Keratinocyte (primary cell): ENCODE data around the gene GPR137B. TPM values are rescaled to one million over a fixed set of nuclear protein-coding genes. Genes with fewer than 3 reads are reported as not detected.

Source experiments
- DNase-seq: peaks from one replicate; pipeline ENCODE4 v3.0.0-alpha.2; 2011; ENCODE audit warnings: low read depth, missing footprints, low spot score
- FAIRE-seq: peaks from 2 replicates; lab custom pipeline; 2011; peaks lifted over from hg19 to GRCh38; lab: Jason Lieb, UNC
- H2AFZ ChIP-seq: 2 replicates; pipeline ENCODE4 v1.6.0; 2012; ENCODE audit warnings: low read length, control low read depth, inconsistent platforms; ENCODE audit not compliant: control insufficient read depth
- H3K27ac ChIP-seq: 2 replicates; pipeline ENCODE4 v1.5.1; 2011; ENCODE audit warnings: low read length; ENCODE audit not compliant: control insufficient read depth, insufficient read depth
- H3K27me3 ChIP-seq: 3 replicates; pipeline ENCODE4 v1.6.0; 2011; ENCODE audit warnings: low read length; ENCODE audit not compliant: control insufficient read depth, insufficient read depth; ENCODE audit errors: extremely low read depth
- H3K36me3 ChIP-seq, 2 experiments: 2 replicates in 1 of 2; 3 replicates in 1 of 2; pipeline ENCODE4 v1.5.1; 2011; ENCODE audit warnings: low read length in 2 of 2, mild to moderate bottlenecking in 1 of 2; ENCODE audit not compliant: control insufficient read depth in 2 of 2, insufficient read depth in 2 of 2; ENCODE audit errors: extremely low read depth in 1 of 2
- H3K4me1 ChIP-seq: 3 replicates; pipeline ENCODE4 v1.5.1; 2011; ENCODE audit warnings: low read length; ENCODE audit not compliant: control insufficient read depth, insufficient read depth; ENCODE audit errors: extremely low read depth
- H3K4me2 ChIP-seq: 3 replicates; pipeline ENCODE4 v1.6.0; 2011; ENCODE audit warnings: low read depth, low read length; ENCODE audit not compliant: control insufficient read depth, insufficient read depth; ENCODE audit errors: extremely low read depth
- H3K4me3 ChIP-seq, 3 experiments: fragments of 200-600 bp in 1 of 3; sonication (generic) in 1 of 3; 2 replicates in 2 of 3; 3 replicates in 1 of 3; pipeline ENCODE4 v1.5.1; 2011 to 2016; ENCODE audit warnings: low read length in 3 of 3, mild to moderate bottlenecking in 3 of 3, control low read depth in 2 of 3, inconsistent platforms in 1 of 3, low read depth in 1 of 3, mixed read lengths in 1 of 3, mixed run types in 1 of 3, moderate library complexity in 1 of 3; ENCODE audit not compliant: control insufficient read depth in 2 of 3, insufficient read depth in 2 of 3; ENCODE audit errors: extremely low read depth in 1 of 3
- H3K79me2 ChIP-seq: 2 replicates; pipeline ENCODE4 v1.6.0; 2012; ENCODE audit warnings: low read length; ENCODE audit not compliant: control insufficient read depth, insufficient read depth
- H3K9ac ChIP-seq: 3 replicates; pipeline ENCODE4 v1.6.0; 2011; ENCODE audit warnings: low read length; ENCODE audit not compliant: control insufficient read depth, insufficient read depth; ENCODE audit errors: extremely low read depth
- H3K9me1 ChIP-seq: 3 replicates; pipeline ENCODE4 v1.6.0; 2011; ENCODE audit warnings: low read length; ENCODE audit not compliant: control insufficient read depth, insufficient read depth; ENCODE audit errors: extremely low read depth
- H3K9me3 ChIP-seq: 2 replicates; pipeline ENCODE4 v1.5.1; 2012; ENCODE audit warnings: low read depth, low read length; ENCODE audit not compliant: control insufficient read depth
- H4K20me1 ChIP-seq: 3 replicates; pipeline ENCODE4 v1.6.0; 2011; ENCODE audit warnings: low read length; ENCODE audit not compliant: control insufficient read depth, insufficient read depth; ENCODE audit errors: extremely low read depth
- EZH2 ChIP-seq: IDR thresholded peaks from one replicate; pipeline ENCODE4 v1.6.1; 2012; ENCODE audit warnings: inconsistent platforms, mild to moderate bottlenecking, low read length, moderate library complexity
- dilution Hi-C: fragments of 300-500 bp; cut with MboI; formaldehyde crosslinking; loops from one replicate; pipeline ENCODE4 v1.7.0; 2020; ENCODE audit warnings: low sequenced_read_pairs; ENCODE audit not compliant: extremely low pct_ligation_motif_present
- polyA plus RNA-seq, 5 experiments: library from polyadenylated mRNA; depleted of rRNA in 3 of 5; stranded (reverse) in 3 of 5; stranded (forward) in 1 of 5; unstranded in 1 of 5; fragments of >200 nt; gene quantifications; 1 replicate in 1 of 5; 2 replicates in 3 of 5; 3 replicates in 1 of 5; pipeline versions ENCODE4 v1.2.1 to v1.2.3, GENCODE V29; 2011 to 2012; ENCODE audit warnings: missing spikeins in 2 of 5, low read depth in 1 of 5, low replicate concordance in 1 of 5
- TF ChIP-seq, protein P1 (sequence below), 3 experiments: IDR thresholded peaks in 1 of 3; conservative IDR thresholded peaks in 1 of 3; optimal IDR thresholded peaks in 1 of 3; 2 replicates in 2 of 3; 3 replicates in 1 of 3; pipeline versions ENCODE3 to v1.5.1; 2011; ENCODE audit warnings: low read length in 3 of 3, mild to moderate bottlenecking in 3 of 3, moderate library complexity in 2 of 3, control low read depth in 1 of 3, inconsistent platforms in 1 of 3; ENCODE audit not compliant: insufficient read depth in 2 of 3; ENCODE audit errors: extremely low read depth in 1 of 3

GPR137B gene
- polyA plus RNA-seq, 1 donor (not counting 4 experiments of a cell fraction or from before 2014, with no cell fraction given) = 7.1 TPM

DNA sequence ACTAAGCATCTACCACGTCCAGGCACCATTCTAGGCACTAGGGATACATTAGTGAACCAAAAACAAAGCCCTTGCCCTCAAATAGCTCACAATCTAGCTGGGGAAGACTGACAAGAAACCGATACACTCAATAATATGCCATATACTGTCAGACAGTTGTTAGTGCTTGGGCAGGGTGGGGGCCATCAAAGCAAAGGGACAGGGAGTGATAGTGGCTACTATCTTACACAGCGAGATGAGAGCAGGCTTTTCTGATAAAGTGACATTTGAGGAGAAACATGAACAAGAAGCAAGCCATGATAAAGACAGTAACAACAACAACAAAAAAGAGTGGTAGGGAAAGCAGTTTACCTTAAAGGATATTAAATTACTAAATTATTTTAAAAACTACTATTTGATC is 98.3 kb downstream of the GPR137B start:
- Histone ChIP-seq H3K27ac (no peak overlapping the region), H2AFZ (no peak overlapping the region), H3K9me1 (no peaks in the 10 kb centered on the region), H3K9ac (no peak overlapping the region), H3K4me3 (no peak overlapping the region), H3K36me3 (no peaks in the 10 kb centered on the region), H3K9me3 (no peaks in the 10 kb centered on the region), H4K20me1 (no peaks in the 10 kb centered on the region), H3K27me3 (no peaks in the 10 kb centered on the region), H3K4me1 (no peaks in the 10 kb centered on the region), H3K79me2 (no peaks in the 10 kb centered on the region), H3K4me2 (no peak overlapping the region)
- dilution Hi-C loops = no loop called here
- DNase-seq (no peak), FAIRE-seq (no peak)
- TF ChIP-seq, protein P1, sequence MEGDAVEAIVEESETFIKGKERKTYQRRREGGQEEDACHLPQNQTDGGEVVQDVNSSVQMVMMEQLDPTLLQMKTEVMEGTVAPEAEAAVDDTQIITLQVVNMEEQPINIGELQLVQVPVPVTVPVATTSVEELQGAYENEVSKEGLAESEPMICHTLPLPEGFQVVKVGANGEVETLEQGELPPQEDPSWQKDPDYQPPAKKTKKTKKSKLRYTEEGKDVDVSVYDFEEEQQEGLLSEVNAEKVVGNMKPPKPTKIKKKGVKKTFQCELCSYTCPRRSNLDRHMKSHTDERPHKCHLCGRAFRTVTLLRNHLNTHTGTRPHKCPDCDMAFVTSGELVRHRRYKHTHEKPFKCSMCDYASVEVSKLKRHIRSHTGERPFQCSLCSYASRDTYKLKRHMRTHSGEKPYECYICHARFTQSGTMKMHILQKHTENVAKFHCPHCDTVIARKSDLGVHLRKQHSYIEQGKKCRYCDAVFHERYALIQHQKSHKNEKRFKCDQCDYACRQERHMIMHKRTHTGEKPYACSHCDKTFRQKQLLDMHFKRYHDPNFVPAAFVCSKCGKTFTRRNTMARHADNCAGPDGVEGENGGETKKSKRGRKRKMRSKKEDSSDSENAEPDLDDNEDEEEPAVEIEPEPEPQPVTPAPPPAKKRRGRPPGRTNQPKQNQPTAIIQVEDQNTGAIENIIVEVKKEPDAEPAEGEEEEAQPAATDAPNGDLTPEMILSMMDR (optimal IDR thresholded peaks at IDR 0.05 in 1 of 3, IDR thresholded peaks at IDR 0.05 in 1 of 3, conservative IDR thresholded peaks at IDR 0.05 in 1 of 3; ENCODE audit: extremely low read depth in 1 of 3, insufficient read depth in 2 of 3, low read length in 3 of 3) = no peak
- TF ChIP-seq EZH2 = no peak

DNA sequence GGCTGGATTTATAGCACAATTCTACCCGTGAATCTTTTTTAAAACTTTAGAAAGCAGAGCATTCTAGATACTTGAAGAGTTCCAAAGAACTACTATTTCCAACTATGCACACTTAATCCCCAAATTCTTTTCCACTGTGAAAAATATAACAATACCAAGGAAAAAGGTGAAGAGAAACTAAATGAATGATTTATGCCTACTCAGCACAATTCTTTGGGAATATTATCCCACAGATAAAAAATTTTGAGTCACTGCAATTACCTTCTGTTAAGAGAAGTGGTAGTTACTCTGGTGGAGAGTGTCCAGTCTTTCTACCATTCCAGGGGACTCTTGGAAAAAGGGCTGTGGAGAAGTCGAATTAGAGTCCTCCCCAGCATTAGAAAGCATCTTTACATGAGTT is 100.2 kb downstream of the GPR137B start:
- Histone ChIP-seq H3K27ac (no peak overlapping the region), H3K4me2 (no peak overlapping the region), H3K4me3 (no peak overlapping the region), H3K9me1 (no peaks in the 10 kb centered on the region), H3K79me2 (no peaks in the 10 kb centered on the region), H3K36me3 (no peaks in the 10 kb centered on the region), H3K27me3 (no peaks in the 10 kb centered on the region), H3K9me3 (no peaks in the 10 kb centered on the region), H3K4me1 (no peaks in the 10 kb centered on the region), H4K20me1 (no peaks in the 10 kb centered on the region), H3K9ac (no peak overlapping the region), H2AFZ (no peak overlapping the region)
- FAIRE-seq (no peak), DNase-seq (no peak)
- dilution Hi-C loops = no loop called here
- TF ChIP-seq, protein P1 (optimal IDR thresholded peaks at IDR 0.05 in 1 of 3, IDR thresholded peaks at IDR 0.05 in 1 of 3, conservative IDR thresholded peaks at IDR 0.05 in 1 of 3; ENCODE audit: extremely low read depth in 1 of 3, insufficient read depth in 2 of 3, low read length in 3 of 3) = no peak
- no peak for TF ChIP-seq EZH2
